ENCODE measurements around the gene LIMA1.
A peak's percentile ranks its signal among the peaks of the same experiment; 100 is the strongest.
"Not testable (repeated sequence)": the region's sequence is repeated elsewhere in the genome, so short reads cannot be mapped to it uniquely, and the experiment has no call there.

The LIMA1 gene

GRCh38 chr12:50283229-50283923 lies at the start of gene LIMA1:
Gene LIMA1 (minus strand): TSS chr12:50283520. CDS start chr12:50248751, 34,769 bp downstream.
- DNase-seq = peak; percentile 90

- no peak for DNase-seq
These were observed 48.4 kb upstream of the LIMA1 start for GRCh38 chr12:50331745-50332144.

DNA sequence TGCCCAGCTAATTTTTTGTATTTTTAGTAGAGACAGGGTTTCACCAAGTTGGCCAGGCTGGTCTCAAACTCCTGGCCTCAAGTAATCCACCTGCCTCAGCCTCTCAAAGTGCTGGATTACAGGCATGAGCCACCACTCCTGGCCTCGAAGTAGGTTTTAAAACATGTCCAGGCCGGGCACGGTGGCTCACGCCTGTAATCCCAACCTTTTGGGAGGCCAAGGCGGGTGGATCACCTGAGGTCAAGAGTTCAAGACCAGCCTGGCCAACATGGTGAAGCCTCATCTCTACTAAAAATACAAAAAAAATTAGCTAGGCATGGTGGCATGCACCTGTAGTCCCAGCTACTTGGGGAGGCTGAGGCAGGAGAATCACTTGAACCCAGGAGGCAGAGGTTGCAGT lies 45.3 kb upstream of the LIMA1 start:
- not testable (repeated sequence) for DNase-seq

DNA sequence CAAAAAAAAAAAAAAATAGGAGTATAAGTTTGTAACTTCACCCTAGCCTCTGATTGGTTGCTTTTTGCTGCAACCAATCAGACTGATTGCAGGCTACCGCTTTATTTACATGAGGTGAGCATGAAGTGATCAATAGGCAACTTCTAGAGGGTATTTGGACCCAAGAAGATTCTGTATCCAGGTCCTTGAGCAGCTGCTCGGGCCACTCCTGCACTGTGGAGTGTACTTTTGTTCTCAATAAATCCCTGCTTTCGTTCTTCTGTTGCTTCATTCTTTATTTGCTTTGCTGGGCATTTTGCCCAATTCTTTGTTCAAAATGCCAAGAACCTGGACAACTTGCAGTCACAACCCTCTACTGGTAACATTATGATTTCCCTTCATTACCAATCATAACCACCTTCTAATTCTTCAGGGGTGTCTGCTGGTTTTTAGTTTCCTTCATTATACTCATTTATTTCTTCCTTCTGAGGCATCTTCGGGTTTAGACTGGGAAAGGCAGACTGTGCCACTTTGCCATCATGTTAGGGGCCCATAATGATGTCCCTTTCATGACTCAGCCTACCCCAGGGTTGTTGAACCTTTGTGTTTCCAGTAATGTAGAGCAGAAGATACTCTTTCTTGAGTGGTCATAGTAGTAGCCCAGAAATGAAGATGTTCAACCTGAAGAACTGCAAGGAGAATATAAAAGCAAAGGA lies 43.4 kb upstream of the LIMA1 start:
- no peak for DNase-seq

GRCh38 chr12:50325890-50326391 lies 42.6 kb upstream of the LIMA1 start:
- no peak for DNase-seq

DNA sequence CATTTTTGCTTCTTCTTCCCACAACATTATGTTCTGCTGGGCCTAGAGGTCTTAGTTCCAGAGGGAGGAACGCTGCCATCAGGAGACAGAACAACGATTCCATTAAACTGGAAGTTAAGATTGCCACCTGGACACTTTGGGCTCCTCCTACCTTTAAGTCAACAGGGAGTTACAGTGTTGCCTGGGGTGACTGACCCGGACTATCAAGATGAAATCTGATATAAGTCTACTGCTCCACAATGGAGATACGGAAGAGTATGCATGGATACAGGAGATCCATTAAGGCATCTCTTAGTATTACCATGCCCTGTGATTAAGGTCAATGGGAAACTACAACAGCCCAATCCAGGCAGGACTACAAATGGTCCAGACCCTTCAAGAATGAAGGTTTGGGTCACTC lies 41.5 kb upstream of the LIMA1 start:
- not testable (repeated sequence) for DNase-seq

- DNase-seq = not testable (repeated sequence)
These were observed 40.8 kb upstream of the LIMA1 start for GRCh38 chr12:50324077-50324476.

- DNase-seq = no peak
These were observed 38.9 kb upstream of the LIMA1 start for GRCh38 chr12:50322206-50322605.

DNA sequence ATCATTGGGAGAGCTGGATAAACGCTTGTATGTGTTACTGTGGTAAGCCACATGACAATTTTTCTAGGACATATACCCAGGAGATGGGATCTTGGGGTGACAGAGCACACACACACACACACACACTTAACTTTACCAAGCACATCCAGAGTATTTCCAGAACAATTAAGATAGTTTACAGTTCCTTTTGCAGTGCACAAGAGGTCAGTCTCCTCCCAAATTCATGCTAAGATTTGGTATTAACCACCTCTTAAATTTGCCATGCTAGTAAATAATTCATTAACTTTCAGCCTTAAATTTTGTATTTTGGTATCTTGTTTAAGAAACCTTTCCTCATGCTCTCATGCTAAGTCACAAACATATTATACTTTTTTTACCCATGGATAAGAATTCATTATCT lies 33.9 kb upstream of the LIMA1 start:
- no peak for DNase-seq

DNA sequence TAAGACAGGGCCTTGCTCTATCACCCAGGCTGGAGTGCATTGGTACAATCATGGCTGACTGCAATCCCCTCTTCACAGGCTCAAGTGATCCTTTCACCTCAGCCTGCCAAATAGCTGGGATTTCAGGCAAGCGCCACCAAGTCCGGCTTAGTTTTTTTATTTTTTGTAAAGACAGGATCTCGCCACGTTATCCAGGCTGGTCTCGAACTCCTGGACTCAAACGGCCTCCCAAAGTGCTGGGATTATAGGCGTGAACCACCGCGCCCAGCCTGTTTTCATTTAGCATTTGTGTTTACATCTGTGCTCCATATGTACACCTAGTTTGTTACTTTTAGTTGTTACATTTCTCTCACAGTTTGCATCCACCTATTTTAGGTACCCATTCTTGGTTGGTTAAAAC lies 32.5 kb upstream of the LIMA1 start:
- no peak for DNase-seq

DNA sequence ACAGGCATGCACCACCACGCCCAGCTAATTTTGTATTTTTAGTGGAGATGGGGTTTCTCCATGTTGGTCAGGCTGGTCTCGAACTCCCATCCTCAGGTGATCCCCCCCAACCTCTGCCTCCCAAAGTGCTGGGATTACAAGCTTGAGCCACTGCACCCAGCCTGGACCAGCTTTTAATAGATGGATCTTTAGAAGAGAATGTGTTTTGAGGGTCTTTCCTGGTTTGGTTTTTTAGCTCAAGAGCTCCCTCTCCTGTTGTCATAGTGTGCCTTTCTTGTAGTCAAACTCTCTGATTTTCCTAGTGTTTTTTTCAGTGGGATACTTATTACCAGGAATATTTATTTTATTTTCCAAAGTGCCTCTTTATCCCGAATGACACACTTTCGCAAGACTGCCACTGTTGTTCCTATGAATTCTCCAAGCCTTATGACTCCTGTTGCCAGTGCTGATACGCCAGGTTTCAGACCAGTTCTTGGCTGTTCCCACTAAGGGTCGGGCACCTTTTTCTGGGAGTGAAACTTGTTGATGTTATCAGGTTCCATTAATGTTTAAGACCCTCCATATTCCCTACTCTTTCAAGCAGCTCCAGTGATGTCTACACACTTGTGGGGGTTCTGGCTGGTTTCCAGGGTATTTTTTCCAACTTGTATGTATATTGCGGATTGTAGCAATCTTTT lies 31.5 kb upstream of the LIMA1 start:
- DNase-seq = peak; percentile 74

DNA sequence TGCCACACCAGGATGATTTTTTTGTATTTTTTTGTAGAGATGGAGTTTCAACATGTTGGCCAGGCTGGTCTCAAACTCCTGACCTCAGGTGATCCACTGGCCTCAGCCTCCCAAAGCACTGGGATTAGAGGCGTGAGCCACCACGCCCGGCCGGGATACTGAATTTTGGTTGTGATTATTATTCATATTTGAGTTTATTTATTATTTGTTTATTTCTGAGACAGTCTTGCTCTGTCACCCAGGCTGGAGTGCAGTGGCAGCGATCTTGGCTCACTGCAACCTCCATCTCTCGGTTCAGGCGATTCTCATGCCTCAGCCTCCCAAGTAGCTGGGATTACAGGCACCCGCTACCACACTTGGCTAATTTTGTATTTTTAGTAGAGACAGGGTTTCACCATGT lies 30.7 kb upstream of the LIMA1 start:
- not testable (repeated sequence) for DNase-seq

DNA sequence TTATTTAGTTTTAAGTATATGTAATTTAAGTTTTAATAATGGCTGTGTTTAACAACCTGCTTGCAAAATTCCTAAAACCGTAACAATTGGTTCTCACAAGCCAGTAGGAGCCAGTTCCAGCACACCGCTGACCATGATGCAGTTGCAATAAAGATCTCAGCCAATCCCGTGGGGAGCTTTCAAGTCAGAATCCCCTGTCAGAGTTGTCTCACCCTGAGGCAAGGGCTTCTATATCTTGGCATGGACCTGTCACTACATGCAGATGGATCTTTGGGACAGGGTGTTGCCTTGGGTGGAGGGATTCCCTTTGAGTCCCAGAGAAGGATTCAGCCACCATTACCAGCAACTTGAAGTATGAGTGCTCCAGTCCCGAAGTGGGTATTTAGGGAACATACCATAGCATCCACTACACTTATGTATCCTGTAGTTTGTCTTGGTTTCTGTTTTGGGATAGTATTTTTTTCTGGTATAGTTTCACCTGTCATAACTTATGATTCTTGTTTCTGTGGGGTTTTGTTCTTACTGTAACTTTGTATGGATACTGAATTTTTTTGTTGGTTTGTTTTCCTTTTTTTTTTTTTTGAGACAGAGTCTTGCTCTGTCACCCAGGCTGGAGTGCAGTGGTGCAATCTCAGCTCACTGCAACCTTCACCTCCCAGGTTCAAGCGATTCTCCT lies 30.1 kb upstream of the LIMA1 start:
- no peak for DNase-seq

DNA sequence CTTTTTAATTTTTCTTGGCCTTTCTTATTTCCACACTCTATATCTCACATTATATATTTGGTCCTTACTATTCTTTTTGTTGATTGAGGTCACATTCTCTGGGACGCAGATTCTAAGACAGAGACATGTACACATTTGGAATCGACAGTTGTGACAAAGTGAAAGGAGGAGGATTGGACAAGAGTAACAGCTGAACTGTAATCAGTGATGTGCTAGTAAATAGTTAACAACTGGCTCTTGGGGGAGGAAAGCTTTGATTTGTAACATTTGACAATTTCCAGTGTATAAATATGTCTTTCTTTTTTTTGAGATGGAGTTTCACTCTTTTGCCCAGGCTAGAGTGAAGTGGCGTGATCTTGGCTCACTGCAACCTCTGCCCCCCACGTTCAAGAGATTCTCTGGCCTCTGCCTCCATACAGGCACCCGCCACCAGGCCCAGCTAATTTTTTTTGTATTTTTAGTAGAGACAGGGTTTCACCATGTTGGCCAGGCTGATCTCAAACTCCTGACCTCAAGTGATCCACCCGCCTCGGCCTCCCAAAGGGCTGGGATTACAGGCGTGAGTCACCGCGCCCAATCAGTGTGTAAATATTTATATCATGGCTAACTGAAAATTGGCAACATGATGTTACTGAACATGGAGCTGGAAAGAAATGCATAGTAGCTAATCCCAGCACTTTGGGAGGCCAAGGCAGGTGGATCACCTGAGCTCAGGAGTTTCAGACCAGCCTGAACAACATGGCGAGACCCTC lies 28.7 kb upstream of the LIMA1 start:
- not testable (repeated sequence) for DNase-seq

DNA sequence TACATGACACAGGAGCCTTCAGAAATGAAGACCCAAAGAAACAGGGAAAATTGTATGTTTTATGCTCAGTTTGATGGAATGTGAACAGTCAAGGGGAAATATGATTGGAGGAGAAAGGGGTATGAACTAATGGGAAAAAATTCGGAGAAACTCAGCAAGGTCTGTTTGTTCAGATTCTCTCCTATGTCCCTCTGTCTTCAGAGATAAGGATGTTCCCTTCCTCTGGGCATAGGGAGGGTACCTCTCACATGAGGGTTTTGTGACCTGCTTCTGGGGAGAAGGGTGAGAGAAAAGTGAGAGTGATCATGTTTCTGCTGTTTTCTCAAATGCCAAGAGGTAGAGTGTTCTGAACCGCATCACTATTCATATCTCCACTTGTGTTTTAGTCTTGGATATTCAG lies 26.6 kb upstream of the LIMA1 start:
- no peak for DNase-seq

- DNase-seq = no peak
These were observed 19.4 kb upstream of the LIMA1 start for GRCh38 chr12:50302686-50303085.

- peak; percentile 48 for DNase-seq
These were observed 14.7 kb upstream of the LIMA1 start for GRCh38 chr12:50297996-50298395.

- DNase-seq = no peak
These were observed 13.7 kb upstream of the LIMA1 start for GRCh38 chr12:50297027-50297426.

DNA sequence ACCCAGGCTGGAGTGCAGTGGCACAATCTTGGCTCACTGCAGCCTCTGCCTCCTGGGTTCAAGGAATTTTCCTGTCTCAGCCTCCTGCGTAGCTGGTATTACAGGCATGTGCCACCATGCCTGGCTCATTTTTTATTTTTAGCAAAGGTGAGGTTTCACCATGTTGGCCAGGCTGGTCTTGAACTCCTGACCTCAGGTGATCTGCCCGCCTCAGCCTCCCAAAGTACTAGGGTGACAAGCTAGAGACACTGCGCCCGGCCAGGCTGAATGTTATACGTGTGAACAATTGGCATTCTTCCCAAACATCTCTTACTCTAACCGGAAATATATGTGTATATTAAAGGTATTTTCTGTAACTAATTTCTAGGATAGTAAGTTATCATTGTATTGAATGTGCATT lies 13.2 kb upstream of the LIMA1 start:
- DNase-seq = no peak

GRCh38 chr12:50291377-50291776 lies 8.1 kb upstream of the LIMA1 start:
- no peak for DNase-seq

DNA sequence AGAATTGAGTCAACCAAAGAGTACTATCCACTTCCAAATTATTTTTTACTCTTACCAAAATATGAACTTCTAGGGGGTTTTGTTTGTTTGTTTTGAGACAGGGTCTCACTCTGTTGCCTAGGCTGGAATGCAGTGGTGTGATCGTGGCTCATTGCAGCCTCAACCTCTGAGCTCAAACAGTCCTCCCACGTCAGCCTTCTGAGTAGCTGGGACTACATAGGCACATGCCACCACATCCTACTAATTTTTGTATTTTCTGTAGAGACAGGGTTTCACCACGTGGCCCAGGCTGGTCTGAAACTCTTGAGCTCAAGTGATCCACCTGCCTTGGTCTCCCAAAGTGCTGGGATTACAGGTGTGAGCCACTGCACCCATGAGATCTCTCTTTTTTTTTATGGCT lies 7.4 kb upstream of the LIMA1 start:
- not testable (repeated sequence) for DNase-seq

DNA sequence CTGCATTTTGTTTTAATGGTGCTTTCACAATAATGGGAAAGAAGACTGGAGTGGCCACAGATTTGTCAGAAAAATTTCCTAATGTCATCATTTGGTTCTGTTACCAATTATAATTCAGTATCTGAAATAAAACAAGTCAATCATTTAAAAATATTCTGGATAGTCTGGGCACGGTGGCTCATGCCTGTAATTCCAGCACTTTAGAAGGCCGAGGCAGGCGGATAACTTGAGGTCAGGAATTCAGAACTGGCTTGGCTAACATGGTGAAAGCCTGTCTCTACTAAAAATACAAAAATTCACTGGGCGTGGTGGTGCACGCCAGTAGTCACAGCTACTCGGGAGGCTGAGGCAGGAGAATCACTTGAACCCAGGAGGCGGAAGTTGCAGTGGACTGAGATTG lies 4.0 kb upstream of the LIMA1 start:
- no peak for DNase-seq

GRCh38 chr12:50285253-50285652 lies 1.9 kb upstream of the LIMA1 start:
- DNase-seq = no peak
